Neural cell (in vitro differentiated cells): Measurements from ENCODE around the gene ATP13A3.

Source experiments
- EP300 ChIP-seq: fragments of 450-650 bp; conservative IDR thresholded peaks from 2 replicates; pipeline ENCODE4 v1.6.1; 2014; ENCODE audit warnings: antibody characterized with exemption, mild to moderate bottlenecking, moderate library complexity; ENCODE audit not compliant: poor library complexity, severe bottlenecking
- EZH2 ChIP-seq: fragments of 200-600, 300-800 bp; shearing (Covaris generic), sonication (generic); IDR thresholded peaks from 2 replicates; pipeline ENCODE4 v1.6.1; 2014; ENCODE audit warnings: antibody characterized with exemption, low read length, borderline replicate concordance, mild to moderate bottlenecking; ENCODE audit not compliant: insufficient read depth, poor library complexity, severe bottlenecking
- MXI1 ChIP-seq: fragments of 450-650 bp; conservative IDR thresholded peaks from 2 replicates; pipeline ENCODE4 v1.6.1; 2014; ENCODE audit warnings: antibody characterized with exemption, mild to moderate bottlenecking; ENCODE audit not compliant: poor library complexity, severe bottlenecking
- RAD21 ChIP-seq: fragments of 450-650 bp; conservative IDR thresholded peaks from 2 replicates; pipeline ENCODE4 v1.6.1; 2014; ENCODE audit warnings: antibody characterized with exemption, mild to moderate bottlenecking, moderate library complexity
- SMC3 ChIP-seq: fragments of 450-650 bp; conservative IDR thresholded peaks from 2 replicates; pipeline ENCODE4 v1.6.1; 2014; ENCODE audit warnings: antibody characterized with exemption, mild to moderate bottlenecking, moderate library complexity; ENCODE audit not compliant: poor library complexity
- TAF1 ChIP-seq: IDR thresholded peaks from 2 replicates; pipeline ENCODE4 v1.6.1; 2012; ENCODE audit warnings: low read depth
- TF ChIP-seq, protein P1 (sequence below): fragments of 450-650 bp; IDR thresholded peaks from 2 replicates; pipeline ENCODE4 v1.5.1; 2014; ENCODE audit warnings: antibody characterized with exemption, mild to moderate bottlenecking, moderate library complexity; ENCODE audit not compliant: poor library complexity, severe bottlenecking
- TF ChIP-seq, protein P2 (sequence below): IDR thresholded peaks from 2 replicates; pipeline ENCODE4 v1.6.1; 2012; ENCODE audit warnings: borderline replicate concordance

GRCh38 chr3:194514626-194515025 is 27.8 kb upstream of the ATP13A3 start:
- TF ChIP-seq EP300 (no peak), EZH2 (no peak), TAF1 (no peak), MXI1 (no peak), RAD21 (no peak), SMC3 (no peak)
- TF ChIP-seq, protein P1, sequence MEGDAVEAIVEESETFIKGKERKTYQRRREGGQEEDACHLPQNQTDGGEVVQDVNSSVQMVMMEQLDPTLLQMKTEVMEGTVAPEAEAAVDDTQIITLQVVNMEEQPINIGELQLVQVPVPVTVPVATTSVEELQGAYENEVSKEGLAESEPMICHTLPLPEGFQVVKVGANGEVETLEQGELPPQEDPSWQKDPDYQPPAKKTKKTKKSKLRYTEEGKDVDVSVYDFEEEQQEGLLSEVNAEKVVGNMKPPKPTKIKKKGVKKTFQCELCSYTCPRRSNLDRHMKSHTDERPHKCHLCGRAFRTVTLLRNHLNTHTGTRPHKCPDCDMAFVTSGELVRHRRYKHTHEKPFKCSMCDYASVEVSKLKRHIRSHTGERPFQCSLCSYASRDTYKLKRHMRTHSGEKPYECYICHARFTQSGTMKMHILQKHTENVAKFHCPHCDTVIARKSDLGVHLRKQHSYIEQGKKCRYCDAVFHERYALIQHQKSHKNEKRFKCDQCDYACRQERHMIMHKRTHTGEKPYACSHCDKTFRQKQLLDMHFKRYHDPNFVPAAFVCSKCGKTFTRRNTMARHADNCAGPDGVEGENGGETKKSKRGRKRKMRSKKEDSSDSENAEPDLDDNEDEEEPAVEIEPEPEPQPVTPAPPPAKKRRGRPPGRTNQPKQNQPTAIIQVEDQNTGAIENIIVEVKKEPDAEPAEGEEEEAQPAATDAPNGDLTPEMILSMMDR, result no peak
- TF ChIP-seq, protein P2, sequence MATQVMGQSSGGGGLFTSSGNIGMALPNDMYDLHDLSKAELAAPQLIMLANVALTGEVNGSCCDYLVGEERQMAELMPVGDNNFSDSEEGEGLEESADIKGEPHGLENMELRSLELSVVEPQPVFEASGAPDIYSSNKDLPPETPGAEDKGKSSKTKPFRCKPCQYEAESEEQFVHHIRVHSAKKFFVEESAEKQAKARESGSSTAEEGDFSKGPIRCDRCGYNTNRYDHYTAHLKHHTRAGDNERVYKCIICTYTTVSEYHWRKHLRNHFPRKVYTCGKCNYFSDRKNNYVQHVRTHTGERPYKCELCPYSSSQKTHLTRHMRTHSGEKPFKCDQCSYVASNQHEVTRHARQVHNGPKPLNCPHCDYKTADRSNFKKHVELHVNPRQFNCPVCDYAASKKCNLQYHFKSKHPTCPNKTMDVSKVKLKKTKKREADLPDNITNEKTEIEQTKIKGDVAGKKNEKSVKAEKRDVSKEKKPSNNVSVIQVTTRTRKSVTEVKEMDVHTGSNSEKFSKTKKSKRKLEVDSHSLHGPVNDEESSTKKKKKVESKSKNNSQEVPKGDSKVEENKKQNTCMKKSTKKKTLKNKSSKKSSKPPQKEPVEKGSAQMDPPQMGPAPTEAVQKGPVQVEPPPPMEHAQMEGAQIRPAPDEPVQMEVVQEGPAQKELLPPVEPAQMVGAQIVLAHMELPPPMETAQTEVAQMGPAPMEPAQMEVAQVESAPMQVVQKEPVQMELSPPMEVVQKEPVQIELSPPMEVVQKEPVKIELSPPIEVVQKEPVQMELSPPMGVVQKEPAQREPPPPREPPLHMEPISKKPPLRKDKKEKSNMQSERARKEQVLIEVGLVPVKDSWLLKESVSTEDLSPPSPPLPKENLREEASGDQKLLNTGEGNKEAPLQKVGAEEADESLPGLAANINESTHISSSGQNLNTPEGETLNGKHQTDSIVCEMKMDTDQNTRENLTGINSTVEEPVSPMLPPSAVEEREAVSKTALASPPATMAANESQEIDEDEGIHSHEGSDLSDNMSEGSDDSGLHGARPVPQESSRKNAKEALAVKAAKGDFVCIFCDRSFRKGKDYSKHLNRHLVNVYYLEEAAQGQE, result no peak
